BE2C (cell line): ENCODE measurements around the gene MPEG1.

ENCODE experiments used
- DNase-seq: peaks from one replicate; pipeline ENCODE4 v3.0.0-alpha.2; 2020
- H3K27me3 ChIP-seq: fragments of 250-450 bp; sonication (Bioruptor Pico); 2 replicates; pipeline ENCODE4 v1.5.1; 2020; ENCODE audit warnings: mild to moderate bottlenecking
- H3K36me3 ChIP-seq: fragments of 250-450 bp; sonication (Bioruptor Pico); 2 replicates; pipeline ENCODE4 v1.5.1; 2020; ENCODE audit warnings: mild to moderate bottlenecking
- H3K4me1 ChIP-seq: fragments of 250-450 bp; sonication (Bioruptor Pico); 2 replicates; pipeline ENCODE4 v1.5.1; 2020
- H3K4me3 ChIP-seq: 2 replicates; pipeline ENCODE4 v1.5.1; 2011; ENCODE audit warnings: low read depth, low read length
- H3K9me3 ChIP-seq: fragments of 250-450 bp; sonication (Bioruptor Pico); 2 replicates; pipeline ENCODE4 v1.5.1; 2020
- TF ChIP-seq, protein P1 (sequence below): IDR thresholded peaks from 2 replicates; pipeline ENCODE4 v1.5.1; 2012; ENCODE audit warnings: mild to moderate bottlenecking, low read depth, low read length

The MPEG1 gene

DNA sequence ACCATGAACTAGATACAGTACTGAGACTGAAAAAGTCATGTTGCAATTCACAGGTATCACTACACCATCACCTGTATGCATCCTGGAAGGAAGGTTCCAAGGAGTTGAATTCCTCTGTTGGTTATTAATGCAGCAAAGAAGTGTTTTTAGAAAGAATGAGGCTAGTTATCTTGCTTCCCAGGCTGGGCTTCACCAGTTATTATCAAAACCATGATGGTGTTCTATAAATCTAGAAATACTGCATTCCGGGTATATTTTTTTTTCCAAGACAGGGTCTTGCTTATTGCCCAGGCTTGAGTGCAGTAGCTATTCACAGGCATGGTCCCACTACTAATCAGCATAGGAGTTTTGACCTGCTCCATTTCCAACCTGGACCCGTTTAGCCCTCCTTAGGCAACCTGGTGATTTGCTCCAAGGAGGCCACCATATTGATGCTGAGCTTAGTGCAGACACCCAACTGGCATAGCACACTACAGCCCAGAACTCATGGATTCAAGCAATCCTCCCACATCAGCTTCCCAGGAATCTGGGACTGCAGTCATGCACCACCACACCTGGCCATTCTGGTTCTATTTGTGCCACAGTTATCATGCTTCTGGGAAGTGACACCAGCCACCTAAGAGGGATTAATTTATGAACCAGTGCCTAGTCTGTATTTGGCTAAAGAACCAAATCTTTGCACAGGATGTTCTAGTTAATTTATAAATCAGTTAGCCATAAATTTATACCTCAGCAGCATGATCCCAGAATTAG is 1.6 kb upstream of the MPEG1 start:
- H3K27me3 ChIP-seq = no peaks in the 10 kb centered on the region
- TF ChIP-seq, protein P1, sequence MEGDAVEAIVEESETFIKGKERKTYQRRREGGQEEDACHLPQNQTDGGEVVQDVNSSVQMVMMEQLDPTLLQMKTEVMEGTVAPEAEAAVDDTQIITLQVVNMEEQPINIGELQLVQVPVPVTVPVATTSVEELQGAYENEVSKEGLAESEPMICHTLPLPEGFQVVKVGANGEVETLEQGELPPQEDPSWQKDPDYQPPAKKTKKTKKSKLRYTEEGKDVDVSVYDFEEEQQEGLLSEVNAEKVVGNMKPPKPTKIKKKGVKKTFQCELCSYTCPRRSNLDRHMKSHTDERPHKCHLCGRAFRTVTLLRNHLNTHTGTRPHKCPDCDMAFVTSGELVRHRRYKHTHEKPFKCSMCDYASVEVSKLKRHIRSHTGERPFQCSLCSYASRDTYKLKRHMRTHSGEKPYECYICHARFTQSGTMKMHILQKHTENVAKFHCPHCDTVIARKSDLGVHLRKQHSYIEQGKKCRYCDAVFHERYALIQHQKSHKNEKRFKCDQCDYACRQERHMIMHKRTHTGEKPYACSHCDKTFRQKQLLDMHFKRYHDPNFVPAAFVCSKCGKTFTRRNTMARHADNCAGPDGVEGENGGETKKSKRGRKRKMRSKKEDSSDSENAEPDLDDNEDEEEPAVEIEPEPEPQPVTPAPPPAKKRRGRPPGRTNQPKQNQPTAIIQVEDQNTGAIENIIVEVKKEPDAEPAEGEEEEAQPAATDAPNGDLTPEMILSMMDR = no peak
- no peak for DNase-seq
- no peak overlapping the region for H3K4me3 ChIP-seq
- no peaks in the 10 kb centered on the region for H3K4me1 ChIP-seq
- H3K36me3 ChIP-seq = no peaks in the 10 kb centered on the region
- no peaks in the 10 kb centered on the region for H3K9me3 ChIP-seq

DNA sequence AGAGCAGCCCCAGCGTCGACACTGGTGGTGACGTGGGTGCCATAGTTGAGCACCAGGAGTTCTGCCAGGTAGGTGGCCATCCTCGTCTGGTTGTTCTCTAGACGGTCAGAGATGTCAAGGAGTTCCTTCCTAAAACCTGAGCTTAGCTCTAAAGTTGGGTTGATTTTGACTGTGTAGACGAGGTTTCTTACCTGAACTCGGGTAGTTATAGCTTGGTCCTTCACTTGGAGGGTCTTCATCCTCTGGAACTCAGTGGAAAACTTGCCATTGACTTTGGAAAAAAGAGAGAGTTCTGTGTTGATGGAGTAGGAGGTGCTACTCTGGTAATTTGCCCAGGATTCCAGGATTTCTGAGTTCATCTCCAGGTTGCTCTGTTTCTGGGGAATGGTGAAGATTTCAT is 505 bp downstream of the MPEG1 start:
- DNase-seq = no peak
- no peaks in the 10 kb centered on the region for H3K9me3 ChIP-seq
- H3K36me3 ChIP-seq = no peaks in the 10 kb centered on the region
- no peaks in the 10 kb centered on the region for H3K27me3 ChIP-seq
- no peak overlapping the region for H3K4me3 ChIP-seq
- TF ChIP-seq, protein P1 = no peak
- H3K4me1 ChIP-seq = no peaks in the 10 kb centered on the region

DNA sequence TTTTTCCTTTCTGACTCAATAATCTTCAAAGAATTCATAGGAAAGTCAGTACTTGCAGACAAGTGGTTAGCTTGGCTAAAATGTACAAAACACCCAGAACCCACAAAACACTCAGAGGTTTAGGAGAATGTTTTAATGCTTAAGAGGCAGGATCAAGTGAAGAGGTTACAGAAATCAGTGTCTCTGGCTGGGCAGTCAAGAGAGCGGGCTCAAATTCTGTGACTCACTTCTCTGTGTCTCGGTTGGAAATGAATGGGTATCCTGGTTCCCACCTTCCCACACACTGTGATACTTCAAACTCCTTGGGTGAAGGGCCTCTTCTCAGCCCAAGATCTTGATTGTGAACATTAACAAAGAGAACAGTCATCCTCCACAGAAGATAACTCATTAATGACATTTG is 3.8 kb downstream of the MPEG1 start:
- no peaks in the 10 kb centered on the region for H3K4me1 ChIP-seq
- no peaks in the 10 kb centered on the region for H3K9me3 ChIP-seq
- TF ChIP-seq, protein P1 = no peak
- no peaks in the 10 kb centered on the region for H3K36me3 ChIP-seq
- no peaks in the 10 kb centered on the region for H3K27me3 ChIP-seq
- no peak overlapping the region for H3K4me3 ChIP-seq
- DNase-seq = no peak

DNA sequence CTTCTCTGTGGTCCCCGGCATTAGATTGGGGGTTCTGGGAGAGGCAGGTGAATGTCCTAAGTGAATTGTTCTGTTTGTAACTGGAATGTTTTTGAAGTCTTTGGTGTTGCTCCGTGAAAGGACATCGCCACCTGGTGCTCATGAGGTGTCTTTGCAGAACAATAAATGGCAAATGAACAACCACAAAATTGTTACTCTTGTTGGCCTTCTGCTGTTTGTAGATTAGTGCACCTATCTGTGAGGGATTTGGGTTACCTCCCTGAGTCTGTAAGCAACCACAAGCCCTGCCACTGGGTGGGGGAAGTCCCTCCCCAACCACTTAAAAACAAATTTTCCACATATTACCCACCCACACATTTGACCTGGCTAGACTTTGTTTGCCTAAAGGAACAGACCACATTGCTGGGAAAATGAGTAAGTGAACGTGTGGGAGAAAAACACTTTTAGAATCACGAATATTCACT is 4.7 kb downstream of the MPEG1 start:
- DNase-seq = no peak
- TF ChIP-seq, protein P1 = peak; percentile 54
- Histone ChIP-seq H3K36me3 (no peaks in the 10 kb centered on the region), H3K27me3 (no peaks in the 10 kb centered on the region), H3K4me1 (no peaks in the 10 kb centered on the region), H3K9me3 (no peaks in the 10 kb centered on the region), H3K4me3 (no peak overlapping the region)

DNA sequence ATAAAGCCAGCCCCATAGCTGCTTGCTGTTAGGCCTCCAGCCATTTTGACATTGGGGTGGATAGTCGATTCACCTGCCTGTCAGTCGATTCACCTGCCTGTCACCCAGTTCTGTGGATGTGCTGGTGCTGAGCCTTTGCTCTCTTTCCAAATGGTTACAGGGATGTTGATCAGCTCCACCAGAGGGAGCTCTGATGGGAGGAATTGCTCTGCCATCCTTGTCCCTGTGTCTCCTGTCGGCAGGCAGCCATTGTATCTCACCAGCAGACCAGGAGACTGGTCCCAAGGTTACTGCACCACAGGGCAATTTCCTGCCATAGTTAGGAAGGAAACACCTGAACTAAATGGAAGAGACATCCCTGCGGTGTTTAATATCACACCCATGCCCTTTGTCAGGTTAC is 6.1 kb downstream of the MPEG1 start:
- TF ChIP-seq, protein P1 = peak; percentile 58
- peak; percentile 31 for DNase-seq
- H3K27me3 ChIP-seq = no peaks in the 10 kb centered on the region
- H3K36me3 ChIP-seq = no peaks in the 10 kb centered on the region
- no peak overlapping the region for H3K4me3 ChIP-seq
- no peaks in the 10 kb centered on the region for H3K9me3 ChIP-seq
- H3K4me1 ChIP-seq = no peaks in the 10 kb centered on the region

DNA sequence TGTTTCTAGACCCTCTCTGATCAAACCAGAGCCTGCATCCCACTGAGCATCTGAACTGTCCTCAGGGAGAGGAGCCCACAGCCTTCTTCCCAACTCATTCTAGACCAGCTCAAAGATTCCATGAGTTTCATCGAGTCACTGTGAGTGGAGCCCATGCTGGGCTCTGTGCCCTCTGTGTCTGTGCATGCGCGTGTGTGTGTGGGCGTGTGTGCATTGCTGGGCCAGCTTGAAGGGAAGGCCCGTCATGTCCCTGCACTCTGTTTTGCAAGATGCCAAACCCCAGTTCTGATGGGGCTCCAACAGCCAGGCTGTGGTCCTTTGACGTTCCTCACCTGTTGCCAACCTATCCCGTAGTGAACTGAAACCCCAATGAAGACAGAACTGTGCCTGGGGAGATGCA is 7.1 kb downstream of the MPEG1 start:
- no peaks in the 10 kb centered on the region for H3K27me3 ChIP-seq
- DNase-seq = no peak
- TF ChIP-seq, protein P1 = no peak
- H3K4me1 ChIP-seq = no peaks in the 10 kb centered on the region
- H3K4me3 ChIP-seq = no peak overlapping the region
- H3K36me3 ChIP-seq = no peaks in the 10 kb centered on the region
- no peaks in the 10 kb centered on the region for H3K9me3 ChIP-seq
